GM19043 (cell line): Measurements from ENCODE around the gene EBF3.

ENCODE experiments used
- ATAC-seq: cut with Tn5 transposase; IDR thresholded peaks from one replicate; pipeline ENCODE4 v1.9.1; 2021; ENCODE audit warnings: low read depth; ENCODE audit not compliant: unreplicated experiment

The EBF3 gene

DNA sequence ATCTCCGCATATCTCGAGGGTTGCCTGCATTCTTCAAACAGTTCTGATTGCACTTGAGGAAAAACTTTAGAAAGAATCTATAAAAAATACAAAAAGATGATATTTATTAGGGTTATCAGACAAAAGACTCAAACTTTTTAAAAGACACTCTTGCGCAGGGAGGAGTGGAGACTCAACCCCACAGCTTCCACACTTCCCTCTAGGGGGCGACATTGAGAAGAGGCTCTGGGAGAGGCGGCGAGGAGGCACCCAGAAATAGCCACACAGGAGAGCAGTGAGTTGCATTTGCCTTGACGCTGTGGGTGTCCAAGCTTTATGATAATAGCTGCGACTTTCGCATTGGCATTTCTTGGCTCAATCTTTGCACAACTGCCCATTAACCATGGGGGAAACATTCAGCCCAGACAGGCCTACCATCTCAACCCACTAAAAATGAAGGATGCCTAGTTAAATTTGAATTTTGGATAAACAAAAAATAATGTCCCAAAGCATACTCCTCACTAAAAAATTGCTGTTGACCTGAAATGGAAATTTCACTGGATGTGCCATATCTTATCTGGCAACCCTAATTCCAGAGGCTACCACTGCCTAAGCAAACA is 86.2 kb downstream of the EBF3 start:
- no peak for ATAC-seq

DNA sequence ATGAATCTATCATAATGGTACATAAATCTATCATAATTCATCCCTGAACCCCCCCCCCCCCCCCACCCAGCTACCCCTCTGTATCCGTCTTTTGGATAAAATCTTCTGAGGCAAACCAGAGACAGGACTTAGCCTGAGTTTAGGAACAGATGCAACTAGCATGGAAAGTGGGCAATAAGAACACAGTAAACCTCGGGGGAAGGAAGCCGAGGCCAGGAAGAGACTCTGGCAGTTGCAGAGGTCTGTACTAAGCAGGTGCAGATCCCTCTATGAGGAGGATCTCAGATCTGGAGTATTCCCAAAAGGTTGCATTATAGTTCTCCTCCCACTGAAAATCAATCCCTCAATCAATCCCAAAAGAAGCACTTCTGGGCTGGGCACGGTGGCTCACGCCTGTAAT is 87.2 kb downstream of the EBF3 start:
- no peak for ATAC-seq

DNA sequence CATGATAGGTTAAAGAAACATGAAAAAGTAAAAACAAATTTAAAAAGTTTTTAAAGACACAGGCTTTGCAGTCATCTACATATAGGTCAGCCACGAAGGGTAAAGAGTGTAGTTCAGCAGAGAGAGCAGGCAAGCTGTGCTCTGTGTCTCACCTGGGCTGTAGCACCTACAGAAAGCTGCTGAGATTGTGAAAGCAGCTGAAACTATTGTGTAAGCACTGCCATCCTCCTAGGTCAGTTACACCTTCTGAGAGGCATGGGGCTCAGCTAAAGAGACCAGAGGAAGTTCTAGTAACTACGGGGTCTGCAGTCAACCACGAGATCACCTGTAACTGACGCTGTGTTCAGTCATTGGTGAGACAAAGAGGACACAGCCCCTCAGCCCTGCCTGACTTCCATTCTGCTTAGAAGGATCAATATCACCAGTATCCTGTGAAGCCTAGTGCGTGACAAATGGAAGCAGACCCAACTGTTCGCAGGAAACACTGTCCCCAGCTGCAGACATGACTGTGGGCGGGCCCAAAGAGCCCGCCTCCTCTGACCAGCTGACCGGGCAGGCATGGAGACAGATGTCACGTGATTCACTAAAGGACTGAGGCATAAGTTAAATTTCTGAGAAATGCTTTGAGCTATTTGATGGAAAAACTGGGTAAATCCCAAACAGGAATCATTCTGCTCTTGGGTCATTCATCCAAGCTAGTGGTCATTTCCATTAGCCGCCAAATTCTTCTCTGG is 87.9 kb downstream of the EBF3 start:
- no peak for ATAC-seq

DNA sequence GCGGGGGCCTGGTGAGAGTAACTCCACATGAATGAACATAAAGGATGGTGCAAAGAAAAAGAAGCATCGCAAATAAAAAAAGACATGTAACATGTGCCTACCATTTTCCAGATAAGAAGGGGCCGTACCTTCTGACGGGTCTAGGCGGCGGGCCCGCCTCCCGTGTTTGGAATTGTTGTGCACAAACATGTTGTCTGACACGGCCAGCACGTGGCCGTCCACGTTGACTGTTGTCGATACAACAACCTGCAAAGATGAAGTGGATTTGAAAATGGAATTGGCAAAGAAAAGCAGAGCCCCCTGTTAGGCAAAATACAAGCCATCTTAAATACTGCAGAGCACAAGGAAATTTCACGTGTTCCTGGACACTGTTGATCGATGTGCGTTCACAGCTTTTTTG is 90.7 kb downstream of the EBF3 start:
- no peak for ATAC-seq

DNA sequence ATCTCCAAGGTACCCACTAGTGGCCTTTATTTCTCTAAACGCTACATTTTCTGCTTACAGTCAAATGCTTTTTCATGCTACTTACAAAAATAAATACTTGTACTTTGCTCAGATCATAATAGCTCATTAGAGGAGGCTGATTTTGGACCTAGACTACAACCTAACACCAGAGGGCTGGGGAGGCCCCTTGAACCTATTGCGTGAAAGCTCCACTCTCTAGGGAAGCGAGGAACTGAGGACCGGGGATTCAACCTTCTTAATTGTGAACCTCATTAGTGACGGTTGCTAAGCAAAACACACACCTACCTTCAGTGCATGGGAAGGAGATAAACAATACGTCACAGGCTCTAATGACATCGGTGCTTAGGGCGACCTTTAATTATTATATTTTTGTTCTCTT is 92.1 kb downstream of the EBF3 start:
- no peak for ATAC-seq

DNA sequence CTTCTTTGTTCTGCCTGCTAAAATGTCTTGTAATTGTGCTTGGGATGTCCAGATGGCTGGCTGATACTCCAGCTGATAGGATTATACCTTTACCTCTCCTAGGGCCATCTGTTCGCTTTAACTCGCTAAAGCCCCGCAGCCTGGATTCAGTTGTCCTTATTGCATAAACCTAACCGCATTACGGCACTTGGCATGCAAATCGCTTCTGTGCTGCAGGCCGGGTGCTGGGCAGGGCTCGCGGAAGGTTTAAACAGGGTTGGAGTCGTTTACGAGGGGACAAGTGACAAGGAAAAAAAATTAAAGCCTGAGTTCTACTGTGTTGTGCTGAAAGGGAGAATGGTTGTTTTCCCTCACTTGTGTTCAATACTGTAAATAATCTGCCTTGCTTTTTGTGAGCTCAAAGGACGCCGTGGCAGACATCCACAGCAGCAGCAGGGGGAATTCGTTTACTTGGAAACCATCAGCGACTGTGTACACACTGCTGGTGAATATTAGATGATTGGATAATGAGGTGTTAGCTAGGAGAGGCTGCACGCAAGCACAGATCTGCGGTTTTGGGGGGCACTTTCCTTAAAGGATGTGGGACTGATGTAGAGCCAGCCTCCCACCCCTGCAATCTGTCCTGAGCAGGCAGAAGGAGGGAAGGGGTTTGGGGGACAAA is 93.0 kb downstream of the EBF3 start:
- ATAC-seq, result no peak

DNA sequence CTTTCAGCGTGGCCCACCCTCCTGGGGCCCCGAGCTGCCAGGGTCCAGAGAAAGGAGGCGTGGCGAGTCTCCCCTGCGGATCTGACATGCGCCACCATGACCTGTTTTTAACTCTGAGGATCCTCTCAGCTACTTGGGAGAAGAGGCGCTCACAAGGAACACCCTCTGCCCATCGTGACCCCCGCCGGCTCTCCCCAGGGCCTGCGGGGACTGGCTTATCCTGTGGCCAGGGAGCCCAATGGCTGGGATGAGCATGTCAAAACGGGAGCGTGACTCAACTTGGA is 93.7 kb downstream of the EBF3 start:
- no peak for ATAC-seq

DNA sequence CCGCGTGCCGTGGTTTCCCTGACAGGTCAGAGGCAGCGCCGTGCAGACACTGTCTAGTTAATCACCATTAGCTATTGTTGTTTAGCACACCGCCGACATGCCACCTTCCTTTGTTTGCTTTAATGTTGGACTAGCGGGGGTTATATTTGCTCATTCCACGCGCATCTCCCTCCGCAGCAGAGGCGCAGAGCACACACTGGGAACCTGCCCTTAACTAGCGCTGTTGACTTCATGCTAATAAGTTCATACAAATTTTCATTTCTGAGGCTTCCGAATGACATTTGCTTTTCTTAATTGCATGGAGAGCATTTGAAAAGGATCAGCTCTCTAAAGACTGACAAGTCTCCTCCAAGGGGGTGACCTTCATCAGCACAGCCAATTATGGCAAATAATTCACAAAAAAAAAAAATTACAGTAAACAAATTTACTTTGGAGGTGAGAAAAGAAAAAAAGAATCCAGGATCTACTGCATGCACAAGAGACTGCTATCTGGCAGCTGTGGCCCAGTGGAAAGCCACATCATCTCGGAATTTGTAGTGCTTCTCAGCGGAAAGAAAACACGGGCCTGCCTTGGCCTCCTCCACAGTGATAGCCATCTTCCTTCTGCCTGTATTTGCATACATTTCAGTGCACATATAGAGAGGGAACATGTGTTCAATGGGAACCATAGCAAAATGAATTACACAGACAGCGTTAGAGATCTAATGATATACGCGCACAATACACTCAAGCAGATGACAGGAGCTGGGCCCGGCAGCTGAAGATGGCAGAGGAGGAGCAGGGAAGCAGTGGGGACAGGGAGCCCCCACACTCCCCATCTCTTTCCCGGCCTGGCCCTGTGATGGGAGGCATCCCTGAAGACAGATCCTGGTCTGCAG is 94.2 kb downstream of the EBF3 start:
- ATAC-seq, result no peak

DNA sequence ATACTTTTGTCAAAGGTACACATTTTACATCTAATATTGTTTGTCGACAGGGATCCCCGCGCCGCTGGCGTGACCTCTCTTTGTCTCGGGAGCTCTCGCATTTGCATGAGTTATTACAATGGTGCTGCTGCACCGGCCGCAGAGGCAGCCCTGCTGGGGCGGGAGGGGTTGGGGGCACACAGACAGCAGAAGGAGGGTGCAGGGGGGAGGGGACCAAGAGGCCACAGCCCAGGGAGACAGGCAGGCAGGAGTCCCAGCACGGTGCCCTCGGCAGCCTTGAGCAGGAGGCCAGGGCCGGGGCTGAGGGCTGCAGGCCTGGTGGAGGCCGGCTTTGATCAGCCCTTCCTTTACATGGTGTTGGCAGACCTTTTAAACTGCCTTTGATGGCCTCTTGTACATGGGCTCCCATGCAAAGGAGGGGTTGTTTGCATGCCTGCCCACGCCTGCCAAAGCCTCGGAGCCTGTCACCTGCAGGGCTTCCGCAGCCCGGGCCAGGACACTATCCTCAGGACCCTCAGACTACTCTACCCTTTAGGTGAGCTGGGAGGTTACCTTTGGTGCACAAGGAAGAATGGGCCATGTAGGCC is 95.5 kb downstream of the EBF3 start:
- no peak for ATAC-seq

DNA sequence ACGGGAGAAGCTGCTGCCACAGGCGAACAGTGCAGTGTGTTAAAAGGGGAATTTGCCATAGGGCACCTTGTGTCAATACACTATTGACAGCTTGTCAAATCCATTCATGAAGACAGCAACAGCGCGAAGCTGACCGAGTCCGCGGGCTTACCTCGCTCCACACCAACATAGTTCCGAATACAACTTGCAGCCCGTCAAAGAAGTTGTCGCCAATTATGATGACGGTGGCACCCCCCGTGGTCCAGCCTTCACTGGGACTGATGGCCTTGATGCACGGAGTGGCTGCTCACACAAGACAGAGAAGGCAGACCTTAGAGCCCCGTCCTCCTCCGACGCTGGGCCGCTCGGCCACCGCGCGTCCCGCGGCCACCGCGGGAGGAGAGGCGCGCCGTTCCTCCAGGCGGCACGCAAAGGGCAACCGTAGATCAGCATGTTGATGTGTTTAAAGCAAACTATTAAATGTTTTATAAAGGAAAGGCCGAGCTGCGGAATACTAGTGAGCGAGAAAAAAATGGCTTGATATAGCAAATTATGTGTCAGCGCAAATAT is 96.4 kb downstream of the EBF3 start:
- ATAC-seq, result no peak

DNA sequence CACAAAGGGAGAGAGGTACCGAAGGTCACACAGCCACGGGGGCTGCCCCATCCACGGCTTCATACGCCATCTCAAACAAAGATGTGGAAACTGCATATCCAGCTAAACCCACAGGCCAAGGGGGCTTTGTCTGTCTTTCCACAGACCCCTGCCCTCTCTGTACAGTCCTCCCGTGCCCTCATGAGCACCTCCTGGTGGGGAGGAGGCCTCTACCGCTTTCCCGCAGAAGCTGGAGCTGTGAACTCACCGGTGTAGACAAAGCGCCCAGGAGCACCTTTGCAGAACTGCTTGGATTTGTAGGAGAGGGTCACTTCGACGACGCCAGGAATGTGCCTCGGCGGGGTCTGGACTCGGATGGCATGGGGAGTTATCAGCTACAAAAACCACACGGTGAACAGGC is 97.2 kb downstream of the EBF3 start:
- no peak for ATAC-seq

DNA sequence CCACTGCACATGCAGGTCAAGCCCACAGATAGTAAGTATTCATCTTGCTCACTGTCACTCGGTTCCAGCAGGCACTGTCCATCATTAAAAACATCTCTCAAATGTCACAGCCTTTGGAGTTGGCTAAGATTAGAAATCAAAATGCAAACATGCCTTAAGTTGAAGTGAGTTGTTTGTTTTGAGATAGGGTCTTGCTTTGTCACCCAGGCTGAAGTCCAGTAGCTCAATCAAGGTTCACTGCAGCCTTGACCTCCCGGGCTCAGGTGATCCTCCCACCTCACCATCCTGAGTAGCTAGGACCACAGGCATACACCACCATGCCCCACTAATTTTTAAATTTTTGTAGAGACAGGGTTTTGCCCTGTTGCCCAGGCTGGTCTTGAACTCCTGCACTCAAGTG is 98.1 kb downstream of the EBF3 start:
- no peak for ATAC-seq

DNA sequence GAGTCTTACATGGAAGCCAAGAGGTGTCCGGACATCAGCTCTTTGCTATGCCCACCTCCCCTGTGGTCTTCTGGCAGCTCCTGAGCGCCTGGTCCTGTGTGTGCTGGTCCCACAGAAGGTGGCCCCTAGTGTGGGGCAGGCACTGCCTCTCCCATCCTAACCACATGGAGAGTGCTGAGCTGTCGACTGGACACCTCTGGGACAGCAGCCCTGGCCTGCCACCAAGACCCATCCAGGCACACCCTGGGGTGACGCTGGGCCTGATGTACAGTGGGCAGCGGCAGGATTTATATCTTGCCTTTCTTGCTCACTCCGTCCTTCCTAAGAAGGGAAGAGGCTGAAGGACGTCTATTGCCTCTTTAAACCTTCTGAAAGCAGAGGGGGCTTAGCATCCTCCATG is 98.7 kb downstream of the EBF3 start:
- no peak for ATAC-seq

DNA sequence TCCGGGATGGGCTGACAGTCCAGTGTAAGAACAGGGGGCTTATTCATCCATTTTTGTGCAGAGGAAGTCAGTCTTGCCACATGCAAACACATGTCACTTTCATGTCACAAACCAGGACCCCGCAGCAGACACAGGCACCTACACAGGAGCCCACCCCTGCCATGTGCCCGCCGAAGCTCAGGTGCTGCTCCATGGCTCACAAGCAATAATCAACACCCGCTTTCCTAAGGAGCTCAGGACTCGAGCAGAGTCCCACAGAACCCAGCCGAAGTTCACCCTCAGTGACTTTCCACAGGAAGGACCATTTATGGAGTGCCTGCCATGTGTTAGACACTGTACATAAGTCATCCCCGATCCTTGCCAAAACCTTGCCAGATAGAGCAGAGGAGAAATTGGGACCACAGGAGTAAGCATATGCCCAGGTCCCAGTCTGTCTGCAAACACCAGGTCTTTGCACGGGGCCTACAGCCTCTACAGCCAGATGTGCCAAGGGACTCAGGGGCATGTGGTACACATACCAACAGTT is 99.4 kb downstream of the EBF3 start:
- no peak for ATAC-seq

DNA sequence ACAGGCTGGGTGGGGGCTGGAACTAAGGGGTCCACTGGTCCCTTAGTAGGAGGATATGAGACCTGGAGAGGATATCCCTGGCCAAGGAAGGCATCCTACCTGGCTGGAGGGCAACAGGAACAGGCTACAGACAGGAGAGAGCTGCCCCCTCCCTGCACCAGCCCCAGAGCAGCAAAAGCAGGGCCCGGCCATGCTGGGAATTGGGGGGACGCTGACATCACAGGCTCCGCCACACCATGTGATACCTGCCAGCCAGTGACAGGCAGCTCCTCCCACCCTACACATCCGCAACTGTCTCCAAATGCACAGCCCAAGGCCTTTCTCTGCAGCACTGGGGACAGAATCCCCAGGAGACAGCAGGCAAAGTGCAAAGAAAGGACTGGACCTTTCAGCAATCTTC is 100.0 kb downstream of the EBF3 start:
- ATAC-seq, result no peak

DNA sequence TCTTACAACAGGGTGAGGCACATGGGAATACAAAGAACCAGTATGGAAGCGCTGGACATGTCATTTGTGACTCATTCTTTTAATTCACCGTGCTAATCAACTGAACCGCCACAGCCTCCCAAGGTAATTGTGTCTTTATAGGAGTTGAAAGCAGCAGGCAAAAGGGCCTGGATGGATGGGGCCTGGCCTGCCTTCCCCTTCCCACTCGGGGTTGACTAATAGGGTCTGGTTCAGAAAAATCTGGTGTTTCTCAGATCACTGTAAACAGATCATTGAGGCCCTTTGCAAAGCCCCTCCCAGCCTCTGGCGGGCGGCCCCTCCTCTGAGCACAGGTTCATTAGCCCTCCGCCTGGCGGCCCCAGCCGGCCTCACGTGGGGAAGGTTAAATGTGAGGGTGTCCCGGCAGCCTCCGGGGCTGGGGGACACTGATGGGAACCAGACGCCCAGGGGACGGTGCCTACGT is 100.8 kb downstream of the EBF3 start:
- ATAC-seq, result no peak

DNA sequence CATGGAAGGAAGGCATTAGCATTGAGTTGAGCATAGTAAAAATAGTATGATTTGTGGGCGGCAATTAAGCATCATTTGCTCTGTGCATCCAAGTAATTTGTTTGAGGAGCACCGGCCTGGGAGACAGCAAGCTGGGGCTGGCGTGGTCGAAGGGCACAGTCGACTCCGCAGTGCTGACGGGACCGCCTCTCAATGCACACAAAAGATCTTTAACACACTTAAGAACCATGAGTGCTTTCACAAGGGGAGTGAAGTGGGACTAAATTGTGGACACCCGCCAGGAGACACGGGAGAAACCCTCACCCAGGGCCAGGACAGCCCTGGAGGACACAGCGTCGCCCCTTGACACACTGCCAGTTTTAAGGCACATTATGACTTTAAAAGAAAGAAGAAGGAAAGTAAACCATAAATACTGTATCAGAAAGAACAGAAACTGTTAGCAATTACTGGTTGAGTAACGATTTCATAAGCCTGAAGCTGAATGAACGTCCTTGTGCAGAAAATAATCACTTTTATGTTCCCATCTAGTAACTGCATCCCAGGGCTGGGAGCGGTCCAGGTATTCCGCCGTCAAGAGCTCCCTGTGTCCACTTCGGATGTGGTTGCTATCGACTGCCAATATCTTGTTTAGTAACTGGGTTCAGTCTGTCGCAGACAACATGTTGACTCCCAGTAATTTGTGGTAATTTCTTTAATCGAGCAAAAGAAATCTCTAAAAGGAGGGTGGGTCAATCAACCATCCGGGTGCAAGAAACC is 102.1 kb downstream of the EBF3 start:
- no peak for ATAC-seq

DNA sequence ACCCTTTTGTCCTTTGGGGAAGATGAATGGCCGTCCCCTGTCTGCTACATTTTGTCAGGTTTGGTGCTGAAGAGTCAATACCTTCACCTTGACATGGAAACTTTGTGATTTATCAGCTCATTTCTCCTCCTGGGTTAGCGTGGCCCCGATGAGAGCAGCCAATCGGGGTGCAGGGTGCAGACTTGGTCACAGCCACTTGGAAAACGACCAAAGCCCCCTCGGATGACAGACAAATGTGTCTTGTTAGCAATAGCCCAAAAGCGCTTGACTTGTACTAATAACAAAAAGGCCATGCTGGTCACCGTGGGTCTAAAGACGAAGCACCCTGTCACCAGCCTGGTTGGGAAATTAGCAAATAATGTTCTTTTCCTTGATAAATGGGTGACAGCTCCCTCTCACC is 103.7 kb downstream of the EBF3 start:
- ATAC-seq, result no peak

DNA sequence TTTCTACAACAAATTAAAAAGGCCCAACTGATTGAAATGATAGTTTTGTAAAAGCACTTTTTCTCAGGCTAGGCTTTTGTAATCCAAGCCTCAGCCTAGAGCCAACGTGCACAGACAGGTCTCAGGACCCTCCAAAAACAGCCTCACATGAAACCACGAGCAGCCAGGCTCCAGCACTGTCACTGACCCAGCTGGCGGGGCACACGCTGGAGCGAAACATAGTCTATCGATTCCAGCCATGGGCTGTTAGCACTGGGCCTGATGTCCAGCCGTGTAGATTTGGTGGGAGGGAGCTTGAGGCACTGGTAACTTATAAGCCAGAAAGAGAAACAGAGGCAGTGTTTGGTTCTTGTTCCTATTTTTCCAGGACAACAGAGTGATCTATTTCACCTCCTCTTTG is 104.5 kb downstream of the EBF3 start:
- no peak for ATAC-seq
